Activated CD4-positive, alpha-beta T cell treated with anti-CD3 and anti-CD28 coated beads, Interleukin-2, amount 50 U/mL, for 1 hour (primary cell): ENCODE measurements around the gene HHAT.
"Not testable (repeated sequence)": the region's sequence is repeated elsewhere in the genome, so short reads cannot be mapped to it uniquely, and the experiment has no call there.

Source experiments
- DNase-seq: peaks from one replicate; pipeline ENCODE4 v3.0.0-alpha.2; 2020

HHAT gene

DNA sequence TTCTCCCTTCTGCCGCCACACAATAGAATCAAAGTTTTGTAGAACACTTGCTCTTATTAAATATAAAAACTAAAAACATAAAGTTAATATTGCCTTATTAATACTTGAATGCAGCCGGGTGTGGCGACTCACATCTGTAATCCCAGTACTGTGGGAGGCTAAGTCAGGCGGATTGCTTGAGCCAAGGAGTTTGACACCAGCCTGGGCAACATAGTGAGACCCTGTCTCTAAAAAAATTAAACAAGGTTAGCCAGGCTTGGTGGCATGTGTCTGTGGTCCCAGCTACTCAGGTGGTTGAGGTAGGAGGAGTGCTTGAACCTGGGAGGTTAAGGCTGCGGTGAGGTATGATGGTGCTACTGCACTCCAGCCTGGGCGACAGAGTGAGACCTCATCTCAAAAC is 13.2 kb upstream of the HHAT start:
- DNase-seq: no peak

DNA sequence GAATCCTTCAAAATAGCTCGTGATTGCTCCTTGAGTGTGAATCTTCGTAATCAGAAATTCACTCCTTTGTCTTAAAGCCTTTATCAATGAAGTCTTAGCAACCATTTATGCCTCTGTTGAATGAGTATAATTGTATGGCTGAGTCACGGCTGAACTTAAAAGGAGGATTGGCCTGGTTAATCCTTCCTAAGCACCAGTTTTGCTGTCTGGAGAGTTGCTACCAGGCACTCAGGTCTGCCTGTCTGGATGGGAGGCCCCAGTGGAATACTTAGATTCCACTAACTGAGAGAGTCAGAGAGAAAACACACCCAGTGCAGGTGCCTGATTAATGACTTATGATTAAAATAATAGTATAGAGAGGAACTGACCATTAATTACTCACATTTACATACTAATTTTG is 7.6 kb upstream of the HHAT start:
- no peak for DNase-seq

DNA sequence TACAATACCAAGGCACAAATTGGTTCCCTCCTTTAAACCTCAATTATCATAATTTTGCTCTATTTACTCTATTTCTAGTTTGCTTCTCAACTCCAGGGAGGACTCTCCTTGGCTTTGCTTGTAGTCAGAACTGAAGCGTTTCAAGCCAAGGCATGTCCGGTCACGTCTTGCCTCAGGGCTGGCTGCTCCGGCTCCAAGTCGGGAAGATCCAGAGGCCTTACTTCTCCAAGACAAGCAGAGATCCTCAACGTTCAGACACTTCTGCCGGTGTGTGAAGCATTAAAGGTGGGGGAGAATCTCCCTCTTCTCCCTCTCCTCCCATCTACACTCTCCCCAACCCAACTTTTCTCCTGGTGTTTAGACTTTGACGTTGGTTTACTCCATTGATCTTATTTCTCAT is 7.2 kb upstream of the HHAT start:
- no peak for DNase-seq

DNA sequence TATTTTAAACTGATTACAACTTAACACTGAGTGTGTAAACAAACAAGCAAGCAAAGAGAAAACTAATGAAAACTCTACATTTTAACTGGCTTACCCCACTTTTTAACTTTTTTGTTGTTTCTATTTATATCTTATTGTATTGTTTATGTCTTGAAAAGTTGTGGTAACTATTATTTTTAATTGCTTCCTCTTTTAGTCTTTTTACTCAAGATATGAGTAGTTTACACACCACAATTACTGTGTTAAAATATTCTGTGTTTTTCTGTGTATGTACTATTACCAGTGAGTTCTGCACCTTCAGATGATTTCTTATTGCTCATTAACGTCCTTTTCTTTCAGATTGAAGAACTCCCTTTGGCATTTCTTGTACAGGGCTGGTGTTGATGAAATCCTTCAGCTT is 4.7 kb upstream of the HHAT start:
- no peak for DNase-seq

DNA sequence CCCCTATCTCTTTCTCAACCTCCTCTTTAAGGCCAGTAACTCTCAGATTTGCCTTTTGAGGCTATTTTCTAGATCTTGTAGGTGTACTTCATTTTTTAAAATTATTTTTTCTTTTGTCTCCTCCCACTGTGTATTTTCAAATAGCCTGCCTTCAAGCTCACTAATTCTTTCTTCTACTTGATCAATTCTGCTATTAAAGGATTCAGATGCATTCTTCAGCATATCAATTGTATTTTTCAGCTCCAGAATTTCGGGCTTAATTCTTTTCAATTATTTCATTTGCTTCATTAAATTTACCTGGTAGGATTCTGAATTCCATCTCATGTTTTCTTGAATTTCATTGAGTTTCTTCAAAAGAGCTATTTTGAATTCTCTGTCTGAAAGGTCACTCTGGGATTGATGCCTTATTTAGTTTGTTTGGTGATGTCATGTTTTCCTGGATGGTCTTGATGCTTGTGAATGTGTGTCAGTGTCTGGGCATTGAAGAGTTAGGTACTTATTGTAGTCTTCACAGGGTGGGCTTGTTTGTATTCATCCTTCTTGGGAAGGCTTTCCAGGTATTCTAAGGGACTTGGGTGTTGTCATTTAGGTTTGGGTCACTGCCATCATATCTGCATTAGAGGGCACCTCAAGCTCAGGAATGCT is 3.6 kb upstream of the HHAT start:
- no peak for DNase-seq

DNA sequence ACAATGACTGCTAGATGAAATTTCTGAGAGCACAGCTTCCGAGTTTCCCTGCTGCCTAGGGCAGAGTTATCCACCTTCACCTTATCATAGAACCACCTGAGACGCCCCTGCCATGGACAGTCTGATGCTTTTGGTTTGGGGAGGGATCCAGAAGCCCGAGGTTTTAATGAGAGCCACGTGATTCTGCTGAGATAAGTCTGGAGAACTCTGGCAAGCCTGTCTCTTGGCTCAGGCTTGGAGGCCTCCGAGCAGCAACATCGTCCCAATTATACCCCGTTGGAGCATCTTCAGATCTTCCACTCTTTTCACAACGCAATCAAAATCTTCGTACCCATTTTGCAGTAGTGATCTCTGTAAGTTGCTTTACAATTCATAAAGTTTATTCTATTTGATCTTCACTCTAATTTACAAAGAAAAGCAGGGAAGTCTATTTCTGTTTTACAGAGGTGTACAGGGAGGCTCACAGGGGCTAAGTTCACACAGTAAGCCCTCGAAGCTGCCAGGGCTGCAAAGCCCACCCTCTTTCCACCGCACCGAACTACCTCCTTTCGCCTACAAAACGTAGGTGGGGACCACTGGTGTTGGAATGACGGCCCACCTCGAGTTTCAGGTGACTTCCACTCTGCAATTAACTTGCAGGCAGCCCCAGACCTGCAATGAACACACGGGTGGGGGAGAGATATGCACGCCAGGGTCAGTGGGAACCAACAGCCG is 513 bp upstream of the HHAT start:
- no peak for DNase-seq

DNA sequence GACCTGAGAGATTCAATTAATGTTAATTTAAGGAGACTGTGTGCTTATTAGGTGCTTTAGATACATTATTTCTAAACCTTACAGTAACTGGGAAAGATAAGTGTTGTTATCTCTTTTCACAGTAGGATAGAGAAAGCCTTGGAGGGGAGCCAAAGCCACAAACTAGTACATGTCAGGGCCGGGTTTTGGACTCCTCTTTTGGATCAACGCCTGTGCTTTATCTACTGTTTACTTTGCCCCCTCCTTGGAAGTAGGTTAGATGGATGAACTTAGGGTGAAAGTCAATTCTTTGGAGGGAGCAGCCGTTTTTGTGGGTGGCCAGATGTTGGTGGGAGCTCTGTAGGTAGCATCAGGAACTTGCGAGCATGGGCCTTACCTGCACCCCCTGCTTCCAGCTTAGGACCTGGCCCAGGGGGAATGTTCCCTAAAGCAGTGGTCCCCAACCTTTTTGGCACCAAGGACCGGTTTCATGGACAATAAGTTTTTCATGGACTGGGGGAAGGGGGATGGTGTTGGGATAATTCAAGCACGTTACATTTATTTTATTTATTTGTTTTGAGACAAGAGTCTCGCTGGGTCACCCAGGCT is 1.7 kb downstream of the HHAT start:
- no peak for DNase-seq

DNA sequence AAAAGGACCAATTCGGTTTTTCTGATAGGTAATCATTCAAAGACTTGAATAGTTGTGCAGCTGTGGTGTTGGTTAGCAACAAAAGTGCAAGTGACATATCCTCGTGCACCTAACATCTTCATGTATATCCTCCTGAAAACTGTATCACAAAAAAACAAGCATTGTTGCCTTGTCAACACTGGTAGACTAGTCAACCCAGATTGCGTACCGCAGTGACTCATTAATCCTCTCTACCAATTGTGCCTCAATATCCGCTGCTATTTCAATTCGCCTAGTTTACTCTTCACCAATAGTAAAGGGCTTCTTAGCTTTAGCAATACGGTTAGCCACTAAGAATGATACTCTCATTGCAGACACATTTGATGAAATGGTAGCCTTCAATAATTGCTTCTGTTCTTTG is 3.5 kb downstream of the HHAT start:
- peak; percentile 18 for DNase-seq

DNA sequence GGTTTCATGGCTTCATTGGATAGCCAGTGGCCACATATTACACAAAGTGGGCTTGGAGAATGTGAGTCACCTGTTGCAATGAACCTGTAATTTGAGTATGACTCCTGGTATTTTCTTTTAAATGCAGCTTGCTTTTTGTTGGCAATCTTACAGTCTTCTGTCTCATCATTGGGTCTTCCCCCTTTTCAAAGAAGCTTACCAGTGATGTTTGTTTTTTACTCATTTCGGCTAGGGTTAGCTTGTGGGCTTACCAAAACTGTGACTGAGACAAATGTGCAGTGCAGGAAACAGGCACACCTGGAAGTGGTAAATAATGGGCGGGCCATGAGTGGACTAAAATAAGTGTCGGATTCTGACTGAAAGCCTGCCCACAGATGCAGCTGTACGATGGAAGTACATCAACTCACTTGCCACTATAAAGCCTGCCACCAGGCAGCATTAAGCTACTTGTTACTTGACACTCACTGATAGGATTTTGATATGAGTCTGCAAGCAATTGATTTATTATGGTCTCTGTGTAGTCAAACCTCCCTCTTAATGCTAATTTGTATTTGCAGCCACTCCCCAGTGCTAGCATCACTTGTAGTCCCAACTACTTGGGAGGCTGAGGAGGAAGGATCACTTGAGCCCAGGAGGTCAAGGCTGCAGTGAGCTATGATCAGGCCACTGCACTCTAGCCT is 4.2 kb downstream of the HHAT start:
- DNase-seq: peak; percentile 32

DNA sequence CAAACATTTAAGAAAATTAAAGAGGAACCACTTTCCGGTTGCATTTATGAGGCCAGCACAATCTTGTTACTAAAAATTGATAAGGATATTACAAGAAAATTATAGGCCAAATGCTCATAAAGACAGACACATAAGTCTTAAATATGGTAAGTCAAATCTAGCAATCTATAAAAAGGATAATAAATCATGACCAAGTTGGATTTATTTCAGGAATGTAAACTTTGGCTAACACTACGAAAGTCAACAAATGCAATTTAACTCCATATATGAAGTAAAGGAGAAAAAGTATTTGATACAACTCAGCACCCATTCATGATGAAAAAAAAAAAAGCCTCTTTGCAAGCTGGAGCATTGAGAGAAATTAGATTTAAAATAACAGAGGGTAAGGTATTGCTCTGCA is 6.3 kb downstream of the HHAT start:
- DNase-seq: no peak

DNA sequence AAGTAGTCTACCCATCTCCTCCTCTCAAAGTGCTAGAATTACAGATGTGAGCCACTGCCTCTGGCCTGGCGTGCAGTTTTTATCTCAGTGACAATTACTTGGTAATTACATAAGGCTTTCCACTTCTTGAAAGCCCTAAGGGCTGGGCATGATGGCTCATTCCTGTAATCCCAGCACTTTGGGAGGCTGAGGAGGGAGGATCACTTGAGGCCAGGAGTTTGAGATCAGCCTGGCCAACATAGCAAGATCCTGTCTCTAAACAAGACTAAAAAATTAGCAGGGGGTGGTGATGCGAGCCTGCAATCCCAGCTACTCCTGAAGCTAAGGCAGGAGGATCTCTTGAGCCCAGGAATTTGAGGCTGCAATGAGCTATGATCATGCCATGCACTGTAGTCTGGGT is 7.7 kb downstream of the HHAT start:
- no peak for DNase-seq

DNA sequence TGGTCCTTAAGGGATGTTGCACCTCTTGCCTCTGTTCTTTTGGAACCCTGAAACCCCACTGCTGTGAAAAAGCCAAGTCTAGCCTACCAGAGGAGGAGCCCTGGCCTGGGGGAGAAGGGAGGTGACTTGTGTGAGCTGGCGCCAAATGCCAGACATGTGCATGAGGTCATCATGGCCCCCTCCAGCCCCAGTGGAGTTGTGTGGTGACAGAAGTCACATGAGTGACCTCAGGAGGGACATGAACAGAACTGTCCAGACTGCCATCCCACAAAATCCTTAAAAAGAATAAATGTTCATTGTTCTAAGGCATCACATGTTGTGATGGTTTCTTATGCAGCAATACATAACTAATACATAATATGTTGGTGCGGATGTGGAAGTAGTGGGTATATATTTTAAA is 10.8 kb downstream of the HHAT start:
- DNase-seq: no peak

DNA sequence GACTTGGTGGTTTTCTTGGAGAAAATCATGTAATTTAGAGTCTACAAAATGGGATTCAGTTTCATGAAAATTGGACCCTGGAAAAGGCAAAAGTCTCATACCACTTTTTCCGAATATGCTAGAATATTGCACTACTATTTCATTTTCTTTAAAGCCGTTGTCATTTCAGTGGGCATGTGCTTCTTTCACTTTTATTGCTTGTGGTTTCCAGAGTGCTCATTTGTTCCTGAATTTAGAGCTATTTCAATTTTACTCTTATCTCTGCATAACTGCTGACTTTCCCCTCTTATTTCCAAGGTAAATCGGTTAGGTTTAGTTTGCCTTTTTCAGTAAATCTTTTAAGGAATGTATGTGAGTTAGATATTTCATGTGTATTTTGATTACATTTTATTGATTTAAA is 11.6 kb downstream of the HHAT start:
- DNase-seq: no peak

DNA sequence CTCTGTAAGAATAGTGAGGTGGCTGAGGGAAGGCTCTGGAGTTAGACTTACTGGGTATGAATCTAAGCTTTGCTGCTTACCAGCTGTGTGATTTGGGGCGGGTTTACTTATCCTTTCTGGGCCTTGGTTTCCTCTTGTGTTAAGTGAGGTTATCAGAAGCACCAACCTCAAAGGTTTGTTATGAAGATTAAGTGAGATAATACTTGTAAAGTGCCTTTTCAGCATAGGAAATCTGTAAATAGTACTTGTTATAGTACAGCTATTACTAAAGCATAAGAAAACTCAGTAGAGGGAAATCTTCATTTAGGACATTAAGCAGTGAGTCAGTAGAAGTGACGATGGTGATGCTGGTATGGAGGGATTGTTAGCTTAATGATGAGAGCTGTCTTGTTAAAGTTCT is 12.1 kb downstream of the HHAT start:
- no peak for DNase-seq

DNA sequence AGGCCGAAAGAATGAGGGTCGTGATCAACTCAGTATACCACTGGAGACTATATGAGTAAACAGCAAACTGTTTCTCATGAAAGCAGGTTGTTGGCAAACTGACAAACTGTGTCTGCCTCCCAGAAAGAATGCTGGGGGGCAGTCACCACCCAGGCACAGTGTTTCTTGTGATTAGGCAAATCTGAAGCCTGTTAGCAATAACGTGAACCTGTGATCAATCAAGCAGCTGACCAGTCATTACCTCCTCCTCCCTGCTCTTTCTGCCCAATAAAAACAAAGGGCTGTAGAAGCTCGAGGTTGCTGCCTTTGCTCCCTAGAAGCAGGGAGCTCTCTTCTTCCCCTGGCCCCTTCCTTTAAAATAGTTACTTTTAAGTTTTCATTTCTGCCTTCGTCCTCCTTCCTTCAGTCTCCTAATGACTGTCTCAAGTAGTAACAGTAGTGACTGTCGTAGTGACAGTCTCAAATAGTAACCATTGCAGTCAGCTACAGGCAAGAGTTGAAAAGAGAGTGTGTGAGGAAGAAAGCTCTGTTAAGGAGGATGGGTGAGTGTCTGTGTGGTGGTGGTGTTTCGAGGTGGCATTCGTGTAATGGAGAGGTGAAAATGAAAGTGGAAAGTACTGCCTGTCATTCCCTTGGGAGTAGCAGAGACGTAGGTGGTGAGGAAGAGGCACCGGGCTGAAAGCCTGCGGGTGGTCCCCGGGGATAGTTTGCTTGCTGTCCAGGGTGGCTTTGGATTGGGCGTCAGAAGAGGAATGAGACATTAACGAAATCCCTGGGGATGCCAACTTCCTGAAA is 14.5 kb downstream of the HHAT start:
- no peak for DNase-seq

DNA sequence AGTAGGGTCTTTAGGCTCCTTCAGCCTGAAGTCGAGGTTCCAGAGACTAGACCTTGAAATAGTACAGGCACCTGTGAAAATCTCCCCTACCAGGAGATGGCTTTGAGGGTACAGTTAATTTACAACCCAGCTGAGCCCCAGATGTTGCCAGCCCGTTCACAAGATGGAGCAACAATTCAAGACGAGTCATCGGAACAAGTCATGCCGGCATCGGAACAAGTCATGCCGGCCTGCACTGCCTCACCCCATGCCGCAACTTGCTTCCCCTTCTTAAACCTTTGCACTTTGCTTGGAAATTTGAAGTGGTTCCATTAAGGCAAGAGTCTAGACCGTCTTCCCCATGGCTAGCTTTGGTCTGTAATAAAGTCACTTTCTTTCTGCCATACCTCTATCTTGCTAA is 16.0 kb downstream of the HHAT start:
- no peak for DNase-seq

DNA sequence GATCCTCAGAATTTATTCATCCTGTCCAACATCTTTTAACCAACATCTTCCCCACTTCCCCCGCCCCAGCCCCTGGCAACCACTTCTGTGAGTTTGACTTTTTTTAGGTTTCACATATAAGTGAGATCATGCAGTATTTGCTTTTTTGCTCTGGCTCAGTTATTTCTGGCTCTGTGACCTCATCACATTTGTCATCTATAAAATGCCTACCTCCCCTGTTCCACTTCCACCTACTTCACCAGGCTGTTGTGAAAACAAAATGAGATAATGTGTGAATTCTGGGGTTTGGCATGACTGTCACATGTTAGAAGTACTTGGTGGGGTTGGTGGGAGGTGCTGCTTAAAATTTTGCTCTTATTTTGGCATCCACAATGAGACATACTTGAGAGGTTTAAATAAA is 18.4 kb downstream of the HHAT start:
- DNase-seq: no peak

DNA sequence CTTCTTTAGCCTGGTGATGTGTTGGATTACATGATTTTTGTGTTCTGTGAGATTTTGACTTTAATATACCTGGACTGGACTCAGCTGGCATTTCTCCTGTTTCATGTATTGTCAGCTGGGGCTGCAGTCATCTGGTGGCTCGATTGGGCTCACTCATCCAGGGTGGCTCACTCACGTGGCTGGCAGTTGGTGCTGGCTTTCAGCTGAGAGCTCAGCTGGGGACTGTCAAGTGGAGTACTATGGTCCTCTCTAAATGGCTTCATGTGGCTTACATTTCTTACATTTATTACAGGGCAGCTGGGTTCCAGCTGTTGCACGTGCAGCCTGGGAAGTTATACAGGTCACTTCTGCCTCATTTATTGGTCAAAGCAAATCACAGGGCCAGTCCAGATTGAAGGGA is 22.8 kb downstream of the HHAT start:
- DNase-seq: no peak

DNA sequence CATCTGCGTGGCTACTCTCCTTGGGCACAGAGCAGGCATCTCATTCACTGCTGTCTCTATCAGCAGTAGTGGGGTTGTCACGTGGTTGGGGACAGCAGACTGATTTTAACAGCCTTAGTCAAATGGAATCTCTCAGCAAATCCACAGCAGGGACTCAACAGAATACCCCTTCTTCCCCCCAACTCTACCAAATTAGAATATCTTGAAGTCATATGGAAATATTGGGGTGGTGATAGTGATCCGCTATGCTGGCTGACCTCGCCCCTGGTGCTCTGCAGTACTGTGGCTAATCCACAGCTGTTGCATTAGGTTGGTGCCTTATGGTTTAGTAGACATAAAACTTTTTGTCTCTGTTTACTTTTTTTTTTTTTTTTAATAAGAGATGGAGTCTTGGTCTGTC is 23.9 kb downstream of the HHAT start:
- no peak for DNase-seq

DNA sequence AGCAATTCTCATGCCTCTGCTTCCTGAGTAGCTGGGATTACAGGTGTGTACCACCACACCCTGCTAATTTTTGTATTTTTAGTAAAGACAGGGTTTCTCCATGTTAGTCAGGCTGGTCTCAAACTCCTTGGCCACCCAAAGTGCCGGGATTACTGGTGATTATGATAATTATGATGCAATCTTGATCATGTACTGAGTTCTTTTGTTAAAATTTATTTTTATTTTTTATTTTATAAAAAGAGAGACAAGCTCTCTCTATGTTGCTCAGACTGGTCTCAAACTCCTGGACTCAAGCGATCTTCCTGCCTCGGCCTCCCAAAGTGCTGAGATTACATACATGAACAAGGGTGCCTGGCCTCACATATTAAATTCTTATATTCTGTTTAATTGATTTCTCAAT is 25.6 kb downstream of the HHAT start:
- not testable (repeated sequence) for DNase-seq

DNA sequence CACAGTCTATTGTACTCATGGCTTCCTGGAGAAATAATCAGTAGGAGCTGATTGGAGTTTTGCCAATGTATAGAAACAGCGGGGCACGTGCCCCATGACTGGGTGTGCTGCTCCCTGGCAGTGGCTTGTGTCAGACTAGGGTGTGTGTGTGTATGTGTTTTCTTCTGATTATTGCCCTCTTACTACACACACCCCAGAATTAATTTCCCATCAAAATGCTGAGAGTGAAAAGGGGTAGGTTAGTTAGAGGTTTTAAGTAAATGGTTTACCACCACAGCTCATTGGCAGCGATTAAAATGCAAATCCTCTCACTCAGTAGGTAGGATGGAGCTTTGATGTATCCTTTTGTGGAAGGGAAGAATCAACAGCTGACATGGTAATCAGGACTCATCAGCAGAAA is 29.9 kb downstream of the HHAT start:
- DNase-seq: no peak

DNA sequence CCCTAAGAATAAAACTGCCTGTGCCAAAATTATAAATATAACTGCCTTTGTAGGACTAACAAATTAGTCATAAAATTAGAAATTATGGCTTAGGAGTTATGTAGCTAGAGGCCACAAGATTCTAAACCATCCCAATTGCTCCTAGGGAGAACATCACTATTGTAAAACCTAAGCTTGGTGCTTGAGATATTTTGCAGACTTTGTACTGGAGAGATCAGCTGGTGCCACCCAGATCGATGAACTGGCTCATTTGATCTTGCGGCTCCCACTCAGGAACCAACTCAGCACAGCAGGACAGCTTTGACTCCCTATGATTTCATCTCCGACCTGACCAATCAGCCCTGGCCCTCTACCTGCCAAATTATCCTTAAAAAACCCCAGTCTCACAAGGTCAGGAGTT is 30.6 kb downstream of the HHAT start:
- no peak for DNase-seq

DNA sequence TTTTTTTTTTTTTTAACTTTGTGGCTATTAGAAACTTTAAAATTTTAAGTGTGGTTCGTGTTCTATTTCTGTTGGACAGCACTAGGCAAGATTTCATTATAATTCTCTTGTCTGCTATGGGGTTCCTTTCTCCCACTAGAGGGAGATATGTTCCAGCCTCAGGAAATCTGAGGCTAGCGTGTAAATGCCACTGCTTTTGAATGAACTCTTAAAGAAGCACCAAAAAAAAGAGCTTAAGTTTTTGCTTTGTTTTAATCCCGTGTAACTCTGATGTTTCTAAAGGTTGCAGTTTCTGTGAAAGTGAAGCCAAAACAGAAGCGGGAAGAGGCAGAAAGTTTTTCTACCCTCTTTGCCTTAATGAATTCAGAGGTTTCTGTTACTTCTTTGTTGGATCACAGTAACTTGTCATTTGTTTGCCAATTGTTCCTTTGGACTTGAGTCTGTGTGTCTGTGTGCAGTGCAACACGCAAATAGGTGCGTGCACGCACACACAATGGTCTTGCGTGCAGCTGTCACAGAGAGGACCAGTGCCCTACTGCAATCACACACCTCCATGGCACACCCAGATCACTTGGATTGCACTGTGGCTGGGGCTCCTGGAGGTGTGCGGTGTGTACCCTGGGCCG is 32.3 kb downstream of the HHAT start:
- no peak for DNase-seq
